ENCODE data around the gene ARHGAP15.

ARHGAP15 gene

GRCh38 chr2:143229411-143229810 lies 100.2 kb downstream of the ARHGAP15 start:
- no peak for DNase-seq

- no peak for DNase-seq
Measured at GRCh38 chr2:143229952-143230351, 100.7 kb downstream of the ARHGAP15 start.

DNA sequence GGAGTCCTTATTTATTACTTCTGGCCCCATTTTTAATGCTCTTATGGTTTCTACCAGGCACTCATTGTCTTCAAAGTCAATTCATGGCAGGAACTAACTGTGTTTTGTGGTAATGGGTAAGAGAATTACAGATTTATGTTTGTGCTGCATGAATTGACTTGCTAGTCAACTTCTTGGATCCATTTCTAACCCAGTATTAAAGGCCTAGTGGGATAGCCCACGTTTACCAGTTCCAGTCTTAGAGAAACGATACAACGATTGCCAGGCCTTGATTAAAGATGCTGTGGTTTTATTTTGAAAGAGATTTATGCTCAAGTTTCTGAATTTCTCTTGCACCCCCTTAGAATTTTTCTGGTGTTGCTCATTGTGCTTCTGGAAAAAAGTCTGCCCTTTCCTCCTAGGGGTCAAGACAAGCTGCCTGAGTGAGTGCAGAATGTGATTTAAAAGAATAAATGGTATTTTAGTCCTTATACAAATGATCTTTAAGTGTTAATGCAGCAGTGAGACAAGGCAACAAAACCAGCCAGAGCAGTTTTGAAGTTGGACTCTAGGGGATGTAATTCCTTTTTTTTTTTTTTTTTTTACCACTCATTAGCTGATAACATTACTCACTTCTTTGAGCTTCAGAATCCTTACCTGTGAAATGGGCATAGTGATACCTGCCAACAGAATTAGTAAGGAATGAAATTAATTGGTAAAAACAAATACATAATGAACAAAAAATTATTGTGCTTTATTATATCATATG lies 101.5 kb downstream of the ARHGAP15 start:
- DNase-seq, result no peak

DNA sequence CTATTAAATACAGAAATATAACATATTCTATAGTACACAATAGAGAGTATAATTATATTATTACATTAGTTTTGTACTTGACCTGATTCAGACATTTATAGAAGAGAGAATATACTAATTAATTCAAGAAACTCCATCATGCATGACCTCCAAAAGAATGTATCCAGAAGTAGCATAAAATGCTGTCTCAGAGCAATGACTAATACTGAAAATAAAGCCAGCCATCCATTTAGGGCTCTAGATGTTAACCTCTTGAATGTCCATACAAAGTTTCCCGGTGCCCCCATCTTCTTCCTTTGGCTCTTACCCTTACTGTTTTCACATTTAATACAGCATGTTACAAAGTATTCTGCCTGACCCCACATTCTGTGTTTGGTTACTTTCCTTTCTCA lies 102.0 kb downstream of the ARHGAP15 start:
- DNase-seq, result no peak

GRCh38 chr2:143237146-143237777 lies 108.0 kb downstream of the ARHGAP15 start:
- no peak for DNase-seq

DNA sequence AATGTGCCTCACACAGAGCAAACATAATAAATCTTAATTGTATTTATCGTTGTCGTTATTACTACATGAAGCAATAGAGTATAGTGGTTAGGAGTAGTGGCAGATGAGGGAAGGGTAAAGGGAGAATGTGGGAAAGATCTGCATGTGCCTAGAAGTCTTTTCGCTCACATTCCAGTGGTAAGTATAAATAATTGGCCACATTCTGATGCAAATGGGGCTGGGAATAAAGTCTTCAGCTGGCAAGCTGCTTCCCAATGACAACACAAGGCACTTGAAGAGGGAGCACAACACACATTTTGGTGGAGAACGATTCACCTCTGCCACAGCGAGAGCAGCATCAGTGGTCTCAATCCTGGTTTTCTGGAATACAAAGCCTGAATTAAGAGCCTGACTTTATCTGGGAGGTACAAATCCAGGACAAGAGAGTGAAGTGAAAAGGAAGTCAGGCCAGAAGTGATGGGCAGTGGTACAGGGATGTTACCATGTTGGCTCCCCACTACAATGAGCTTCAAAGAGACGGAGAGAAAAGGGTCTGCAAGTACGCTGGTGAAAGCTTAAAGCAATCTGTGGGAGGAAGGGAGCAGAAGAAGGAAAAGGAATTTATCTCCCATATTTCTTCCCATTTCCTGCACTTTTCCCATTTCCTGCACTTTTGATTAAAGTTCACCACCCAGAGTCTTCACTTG lies 112.3 kb downstream of the ARHGAP15 start:
- DNase-seq, result no peak

GRCh38 chr2:143246246-143246645 lies 117.0 kb downstream of the ARHGAP15 start:
- DNase-seq, result no peak

DNA sequence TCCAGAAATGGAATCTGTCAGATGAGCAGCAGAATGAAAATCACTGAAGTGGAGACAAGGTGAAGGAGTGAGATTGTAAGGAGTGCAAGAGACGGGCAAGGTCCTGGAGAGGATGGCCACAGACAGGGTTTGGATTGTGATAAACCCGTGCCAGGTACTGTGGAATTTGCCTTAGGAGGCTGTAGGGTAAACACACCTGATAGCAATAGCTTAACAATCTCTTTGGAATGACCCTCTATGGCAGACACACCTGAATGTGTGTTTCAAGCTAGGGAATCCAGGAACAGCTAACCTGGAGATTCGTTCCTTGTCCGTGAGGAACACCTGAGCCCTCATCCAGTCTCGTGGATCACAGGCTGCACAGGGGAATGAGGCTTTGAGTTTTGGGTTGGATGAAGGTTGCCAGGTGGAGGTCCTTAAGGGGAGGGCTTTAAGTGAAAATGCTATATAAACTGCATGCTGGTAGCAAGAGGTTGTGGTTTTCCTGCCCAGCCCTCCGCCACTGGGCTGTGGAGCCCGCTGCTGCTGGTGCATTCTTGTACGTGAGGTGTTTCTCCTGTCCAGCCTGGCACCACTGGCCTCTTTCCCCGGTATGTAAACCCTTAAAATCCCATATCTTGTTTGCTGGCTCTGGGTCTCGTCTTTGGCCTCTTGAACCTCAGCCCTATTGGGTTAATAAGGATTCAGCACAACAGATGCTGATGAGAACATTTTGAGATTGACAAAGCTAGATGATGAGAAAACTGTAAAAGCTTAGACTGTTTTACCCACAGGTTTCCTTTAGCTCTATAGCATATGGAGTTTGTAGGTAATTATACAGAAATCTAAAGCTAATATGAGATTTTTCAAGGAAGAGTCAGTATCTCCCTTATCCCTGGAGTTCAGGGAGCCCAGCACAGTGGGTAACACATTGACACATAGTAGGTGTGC lies 117.9 kb downstream of the ARHGAP15 start:
- DNase-seq, result no peak

- DNase-seq, result no peak
Measured at GRCh38 chr2:143248631-143249030, 119.4 kb downstream of the ARHGAP15 start.

DNA sequence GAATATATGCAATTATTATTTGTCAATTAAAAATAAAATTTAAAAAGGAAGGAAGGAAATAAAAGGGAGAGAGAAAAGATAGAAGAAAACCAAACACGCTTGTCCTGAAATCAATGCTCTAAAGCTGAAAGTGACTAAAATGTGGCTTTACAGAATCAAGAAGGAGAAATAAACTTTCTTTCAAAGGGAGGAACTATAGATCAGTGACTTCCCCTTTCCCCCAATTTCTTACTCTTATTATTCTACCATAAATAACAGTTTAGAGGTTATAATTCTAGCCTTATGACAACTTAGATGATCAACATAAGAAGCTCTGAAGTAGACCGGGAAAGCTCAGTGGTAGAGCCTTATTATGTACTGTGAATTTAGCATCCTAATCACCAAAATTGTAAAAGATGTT lies 122.5 kb downstream of the ARHGAP15 start:
- no peak for DNase-seq

DNA sequence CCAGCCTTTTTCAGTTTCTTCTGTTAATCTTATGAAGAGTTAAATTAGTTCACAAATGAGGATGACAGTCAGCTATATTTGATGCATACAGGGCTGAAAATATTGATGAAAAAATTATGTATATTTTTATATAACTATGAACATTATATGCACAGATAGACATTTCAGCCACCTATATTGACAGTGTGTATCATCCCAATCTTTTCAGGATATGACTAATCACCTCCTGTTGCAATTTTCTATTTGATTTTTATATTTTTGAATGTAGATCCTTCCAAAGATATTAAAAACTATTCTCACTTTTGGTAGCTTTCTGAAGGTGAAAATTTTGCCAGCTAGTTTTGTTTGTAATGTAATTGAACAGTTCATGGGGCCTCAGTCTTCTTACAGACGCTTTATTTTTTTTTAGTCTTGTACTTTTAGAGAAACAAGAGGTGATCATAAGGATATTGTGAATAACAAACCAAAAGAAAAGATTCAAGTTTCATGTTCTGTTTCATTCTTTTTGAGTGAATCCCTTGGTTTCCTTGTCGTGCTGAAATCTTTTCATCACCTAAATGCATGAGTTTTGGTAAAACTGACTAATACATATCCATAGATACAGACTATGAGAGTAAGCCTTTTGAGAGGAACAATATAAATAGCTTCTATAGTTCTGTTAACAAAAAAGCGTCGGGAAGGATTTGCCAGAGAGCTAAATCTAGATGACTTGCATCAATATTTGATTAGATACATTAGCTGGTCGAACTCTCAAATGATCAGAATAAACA lies 123.1 kb downstream of the ARHGAP15 start:
- no peak for DNase-seq

DNA sequence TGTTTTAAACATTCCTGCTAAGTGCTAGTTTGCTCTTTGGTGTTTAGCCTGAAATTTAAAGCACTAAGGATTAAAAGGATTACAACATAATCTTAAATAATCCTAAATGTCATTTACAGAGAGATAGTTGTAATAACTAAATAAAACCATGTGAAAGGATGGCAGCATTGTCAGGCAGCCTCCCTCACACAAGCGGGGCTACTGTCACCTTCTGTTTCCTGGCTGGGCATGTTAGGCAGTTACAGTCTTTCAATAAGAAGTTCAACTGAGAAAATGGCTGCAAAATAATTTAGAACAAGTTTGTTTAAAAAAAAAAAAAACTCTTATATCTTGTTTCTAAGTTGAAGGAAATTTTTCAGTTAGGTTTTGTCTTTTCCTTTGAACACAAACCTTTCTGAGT lies 124.9 kb downstream of the ARHGAP15 start:
- DNase-seq, result no peak

GRCh38 chr2:143255086-143255485 lies 125.9 kb downstream of the ARHGAP15 start:
- no peak for DNase-seq

DNA sequence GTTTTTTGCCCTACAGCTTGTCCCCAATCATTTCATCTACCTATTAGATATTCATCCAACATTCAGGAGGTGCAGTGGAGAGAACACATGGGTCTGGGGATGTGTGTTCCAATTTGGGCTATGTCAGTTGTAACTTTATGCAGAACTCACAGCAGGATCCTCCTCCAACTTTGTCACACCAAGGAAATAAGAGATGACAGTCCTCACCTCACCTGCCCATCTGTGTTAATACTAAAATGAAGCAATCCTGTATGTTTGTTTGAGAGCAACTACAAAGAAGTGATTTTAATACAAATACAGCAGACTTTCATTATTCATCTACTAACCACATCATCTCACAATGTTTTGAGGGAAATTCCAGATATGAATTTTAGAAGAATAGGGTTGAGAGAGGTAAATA lies 126.7 kb downstream of the ARHGAP15 start:
- no peak for DNase-seq

GRCh38 chr2:143258126-143258892 lies 129.1 kb downstream of the ARHGAP15 start:
- DNase-seq, result no peak

DNA sequence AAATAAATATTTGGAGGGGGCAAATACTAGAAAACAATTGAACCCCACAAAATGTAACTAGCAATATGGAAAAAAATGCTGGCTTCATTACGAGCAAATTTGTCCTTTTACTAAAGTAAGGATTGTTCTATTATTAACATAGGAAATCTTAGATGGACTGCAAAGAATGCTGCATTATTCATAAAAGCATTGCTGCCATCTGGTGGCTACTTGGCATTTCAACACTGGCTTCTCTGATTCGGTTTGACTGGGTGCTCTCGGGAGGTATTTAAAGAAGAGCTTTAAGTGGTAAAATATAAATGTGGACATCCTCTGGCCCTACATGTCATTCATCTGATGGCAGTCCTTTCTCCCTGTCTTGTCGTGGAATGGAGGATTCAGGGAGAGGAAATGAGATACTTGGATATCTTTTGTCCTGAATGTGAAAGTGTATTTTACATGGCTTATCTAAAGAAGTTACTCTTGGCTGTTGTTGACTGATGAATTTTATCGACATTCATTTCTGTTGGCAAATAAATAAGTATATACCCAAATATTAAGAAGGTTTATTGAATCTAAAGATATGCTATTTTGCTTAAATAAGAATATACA lies 130.2 kb downstream of the ARHGAP15 start:
- DNase-seq, result peak in 9 of 14 donors; percentile 1 to 31 (median 9)

GRCh38 chr2:143261986-143262385 lies 132.8 kb downstream of the ARHGAP15 start:
- DNase-seq, result no peak

- no peak for DNase-seq
Measured at GRCh38 chr2:143262389-143262788, 133.2 kb downstream of the ARHGAP15 start.

DNA sequence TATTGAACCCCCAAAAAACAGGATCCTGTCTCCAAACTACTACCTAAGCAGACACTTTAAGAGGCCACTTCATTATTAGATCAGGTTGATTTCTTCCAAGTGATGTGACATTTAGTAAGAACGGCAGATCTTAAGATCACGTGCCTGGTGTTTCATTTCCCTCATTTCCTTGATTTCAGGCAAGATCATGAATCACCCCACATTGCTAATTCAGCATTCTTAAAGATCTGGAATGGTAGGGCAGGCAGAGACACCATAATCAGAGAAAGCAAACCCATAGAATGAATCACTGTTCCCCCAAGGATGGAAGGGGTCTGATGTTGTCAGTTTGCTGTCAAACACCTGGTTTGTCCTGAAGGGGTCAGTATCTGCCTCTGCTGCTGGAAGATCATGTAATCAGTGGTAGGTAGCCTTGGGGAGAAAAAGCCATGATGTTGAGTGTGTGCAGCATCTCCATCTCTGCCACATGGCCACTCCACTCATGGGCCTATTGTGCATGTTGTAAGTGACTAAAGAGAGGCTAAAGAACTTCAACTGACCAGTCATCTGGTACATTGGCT lies 133.9 kb downstream of the ARHGAP15 start:
- DNase-seq, result no peak

DNA sequence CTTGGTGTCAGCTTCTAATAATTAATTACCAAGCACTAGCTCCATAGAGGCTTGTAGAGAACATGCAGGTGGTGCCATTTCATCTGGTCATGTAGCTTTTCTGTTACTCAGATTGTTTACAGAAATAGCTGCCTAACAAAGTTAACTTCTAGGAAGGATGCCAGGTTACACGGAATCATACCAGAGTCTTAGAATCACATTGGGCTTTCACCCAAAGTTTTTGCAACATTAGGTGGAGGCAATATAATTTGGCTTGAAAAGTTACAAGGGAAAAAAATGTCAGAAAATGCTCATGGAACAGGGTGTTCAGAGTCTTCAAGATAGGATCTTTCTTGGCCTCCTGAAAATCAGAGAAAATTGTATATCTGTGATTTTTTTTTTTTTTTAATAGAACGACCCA lies 135.6 kb downstream of the ARHGAP15 start:
- no peak for DNase-seq
